ENCODE results near the gene TANGO2.

DNA sequence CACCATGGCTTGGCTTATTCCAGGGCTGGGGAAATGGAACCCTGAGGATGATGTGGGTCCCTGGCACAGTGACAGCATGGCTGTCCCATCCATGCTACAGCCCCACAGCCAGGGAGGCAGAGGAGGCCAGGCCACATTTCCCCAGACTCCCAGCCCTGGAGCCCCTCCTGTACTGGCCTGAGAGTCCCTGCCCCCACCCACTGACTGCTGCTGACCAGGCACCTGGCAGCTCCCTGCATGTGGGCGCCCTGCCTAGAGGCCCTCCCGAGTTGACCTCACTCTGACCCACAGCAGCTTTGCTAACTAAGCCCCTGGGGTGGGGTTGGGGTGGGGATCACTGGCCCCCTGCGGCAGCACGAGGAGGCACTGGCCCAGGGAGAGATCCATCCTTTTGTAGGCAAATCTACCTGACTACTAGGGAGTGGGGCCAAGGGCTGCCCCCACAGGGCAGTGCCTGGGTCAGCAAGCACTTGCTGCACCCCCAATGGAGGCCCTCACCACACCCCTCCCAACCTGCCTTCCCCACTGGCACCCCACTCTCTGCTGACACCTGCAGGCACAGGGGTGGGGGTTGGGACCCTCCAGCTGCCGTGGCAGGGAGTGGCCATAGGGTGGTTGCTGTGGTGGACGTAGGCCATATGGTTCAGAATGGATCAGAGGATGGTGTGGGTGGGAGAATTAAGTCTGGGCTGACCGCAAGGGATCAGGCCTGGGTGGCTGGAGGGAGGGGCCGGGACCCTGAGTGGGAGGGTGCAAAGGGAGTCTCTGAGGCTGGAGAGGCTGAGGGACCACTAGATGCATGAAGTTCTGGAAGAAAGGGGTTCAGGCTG, 21.7 kb upstream of the TANGO2 start:
- TF ChIP-seq, protein P1, sequence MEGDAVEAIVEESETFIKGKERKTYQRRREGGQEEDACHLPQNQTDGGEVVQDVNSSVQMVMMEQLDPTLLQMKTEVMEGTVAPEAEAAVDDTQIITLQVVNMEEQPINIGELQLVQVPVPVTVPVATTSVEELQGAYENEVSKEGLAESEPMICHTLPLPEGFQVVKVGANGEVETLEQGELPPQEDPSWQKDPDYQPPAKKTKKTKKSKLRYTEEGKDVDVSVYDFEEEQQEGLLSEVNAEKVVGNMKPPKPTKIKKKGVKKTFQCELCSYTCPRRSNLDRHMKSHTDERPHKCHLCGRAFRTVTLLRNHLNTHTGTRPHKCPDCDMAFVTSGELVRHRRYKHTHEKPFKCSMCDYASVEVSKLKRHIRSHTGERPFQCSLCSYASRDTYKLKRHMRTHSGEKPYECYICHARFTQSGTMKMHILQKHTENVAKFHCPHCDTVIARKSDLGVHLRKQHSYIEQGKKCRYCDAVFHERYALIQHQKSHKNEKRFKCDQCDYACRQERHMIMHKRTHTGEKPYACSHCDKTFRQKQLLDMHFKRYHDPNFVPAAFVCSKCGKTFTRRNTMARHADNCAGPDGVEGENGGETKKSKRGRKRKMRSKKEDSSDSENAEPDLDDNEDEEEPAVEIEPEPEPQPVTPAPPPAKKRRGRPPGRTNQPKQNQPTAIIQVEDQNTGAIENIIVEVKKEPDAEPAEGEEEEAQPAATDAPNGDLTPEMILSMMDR (IDR thresholded peaks at IDR 0.05; ENCODE audit: low read length) = no peak
- TF ChIP-seq EZH2 (IDR thresholded peaks at IDR 0.05; ENCODE audit: borderline replicate concordance, low read length) = no peak
